Measurements from ENCODE around the gene ERH.

ERH gene

GRCh38 chr14:69430306-69430939, 32.3 kb upstream of the ERH start:
- Histone ChIP-seq H3K4me3 (ENCODE audit: low read depth, low read length) (no peak overlapping the region), H3K27ac (no peak overlapping the region), H3K36me3 (replicated peaks) (peaks cover 9% of the 10 kb centered on the region), H3K27me3 (replicated peaks) (no peaks in the 10 kb centered on the region)
- TF ChIP-seq, protein P1, sequence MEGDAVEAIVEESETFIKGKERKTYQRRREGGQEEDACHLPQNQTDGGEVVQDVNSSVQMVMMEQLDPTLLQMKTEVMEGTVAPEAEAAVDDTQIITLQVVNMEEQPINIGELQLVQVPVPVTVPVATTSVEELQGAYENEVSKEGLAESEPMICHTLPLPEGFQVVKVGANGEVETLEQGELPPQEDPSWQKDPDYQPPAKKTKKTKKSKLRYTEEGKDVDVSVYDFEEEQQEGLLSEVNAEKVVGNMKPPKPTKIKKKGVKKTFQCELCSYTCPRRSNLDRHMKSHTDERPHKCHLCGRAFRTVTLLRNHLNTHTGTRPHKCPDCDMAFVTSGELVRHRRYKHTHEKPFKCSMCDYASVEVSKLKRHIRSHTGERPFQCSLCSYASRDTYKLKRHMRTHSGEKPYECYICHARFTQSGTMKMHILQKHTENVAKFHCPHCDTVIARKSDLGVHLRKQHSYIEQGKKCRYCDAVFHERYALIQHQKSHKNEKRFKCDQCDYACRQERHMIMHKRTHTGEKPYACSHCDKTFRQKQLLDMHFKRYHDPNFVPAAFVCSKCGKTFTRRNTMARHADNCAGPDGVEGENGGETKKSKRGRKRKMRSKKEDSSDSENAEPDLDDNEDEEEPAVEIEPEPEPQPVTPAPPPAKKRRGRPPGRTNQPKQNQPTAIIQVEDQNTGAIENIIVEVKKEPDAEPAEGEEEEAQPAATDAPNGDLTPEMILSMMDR (IDR thresholded peaks at IDR 0.05; ENCODE audit: low read depth, low read length, missing control alignments) = no peak
- in situ Hi-C loops (cut with HindIII; ENCODE audit: low pct_ligation_motif_present, low sequenced_read_pairs) = no loop called here
- no peak for DNase-seq

DNA sequence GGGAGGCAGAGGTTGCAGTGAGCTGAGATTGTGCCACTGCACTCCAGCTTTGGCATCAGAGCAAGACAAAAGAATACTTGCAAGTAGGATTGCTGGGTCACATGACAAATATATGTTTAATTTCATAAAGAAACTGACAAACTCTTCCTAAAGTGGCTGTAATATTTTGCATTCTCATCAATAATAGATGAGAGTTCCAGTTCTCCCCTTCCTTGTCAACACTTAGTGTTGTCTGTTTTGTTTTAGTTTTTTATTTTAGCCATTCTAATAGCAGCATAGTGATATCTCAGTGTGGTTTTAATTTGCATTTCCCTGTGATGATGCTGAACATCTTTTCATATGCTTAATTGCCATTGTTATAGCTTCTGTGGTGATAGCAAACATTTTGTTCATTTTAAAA, 31.5 kb upstream of the ERH start:
- no peak for DNase-seq
- in situ Hi-C loops (cut with HindIII; ENCODE audit: low pct_ligation_motif_present, low sequenced_read_pairs) = no loop called here
- H3K27ac ChIP-seq = no peak overlapping the region
- TF ChIP-seq, protein P1 (IDR thresholded peaks at IDR 0.05; ENCODE audit: low read depth, low read length, missing control alignments) = no peak
- no peak overlapping the region for H3K4me3 ChIP-seq (ENCODE audit: low read depth, low read length)
- peaks cover 9% of the 10 kb centered on the region for H3K36me3 ChIP-seq (replicated peaks)
- no peaks in the 10 kb centered on the region for H3K27me3 ChIP-seq (replicated peaks)

GRCh38 chr14:69428289-69428998, 30.3 kb upstream of the ERH start:
- Histone ChIP-seq H3K27me3 (replicated peaks) (no peaks in the 10 kb centered on the region), H3K36me3 (replicated peaks) (peaks cover 9% of the 10 kb centered on the region), H3K4me3 (ENCODE audit: low read depth, low read length) (no peak overlapping the region), H3K27ac (no peak overlapping the region)
- DNase-seq = no peak
- in situ Hi-C loops (cut with HindIII; ENCODE audit: low pct_ligation_motif_present, low sequenced_read_pairs) = no loop called here
- TF ChIP-seq, protein P1 (IDR thresholded peaks at IDR 0.05; ENCODE audit: low read depth, low read length, missing control alignments) = no peak

DNA sequence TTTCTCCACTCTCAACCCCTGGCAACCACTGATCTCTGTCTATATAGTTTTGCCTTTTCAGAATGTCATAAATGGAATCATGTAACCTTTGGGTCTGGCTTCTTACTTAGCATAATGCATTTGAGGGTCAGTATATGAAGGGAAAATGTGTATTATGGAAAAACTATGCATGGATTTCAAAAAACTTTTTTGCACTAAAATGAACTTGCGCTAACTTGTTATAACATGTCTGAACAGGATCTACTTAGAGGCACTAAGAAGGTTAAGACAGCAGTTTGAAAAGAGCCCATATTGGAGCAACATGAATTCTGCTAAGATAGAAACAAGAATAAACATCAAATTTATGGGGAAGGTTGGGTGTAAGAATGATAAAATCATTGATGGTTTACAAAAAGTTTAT, 29.5 kb upstream of the ERH start:
- TF ChIP-seq, protein P1 (IDR thresholded peaks at IDR 0.05; ENCODE audit: low read depth, low read length, missing control alignments) = no peak
- DNase-seq = no peak
- no peaks in the 10 kb centered on the region for H3K27me3 ChIP-seq (replicated peaks)
- H3K4me3 ChIP-seq (ENCODE audit: low read depth, low read length) = no peak overlapping the region
- in situ Hi-C loops (cut with HindIII; ENCODE audit: low pct_ligation_motif_present, low sequenced_read_pairs) = no loop called here
- H3K27ac ChIP-seq = no peak overlapping the region
- H3K36me3 ChIP-seq (replicated peaks) = peaks cover 9% of the 10 kb centered on the region

GRCh38 chr14:69424149-69424923, 26.2 kb upstream of the ERH start:
- in situ Hi-C loops (cut with HindIII; ENCODE audit: low pct_ligation_motif_present, low sequenced_read_pairs) = no loop called here
- H3K4me3 ChIP-seq (ENCODE audit: low read depth, low read length) = no peak overlapping the region

More at GRCh38 chr14:69424149-69424923, 26.2 kb upstream of the ERH start:
- Histone ChIP-seq H3K27me3 (replicated peaks) (no peaks in the 10 kb centered on the region), H3K27ac (peak overlapping the region; percentile 50), H3K36me3 (replicated peaks) (peaks cover 9% of the 10 kb centered on the region)
- peak; percentile 40 for DNase-seq
- TF ChIP-seq, protein P1 (IDR thresholded peaks at IDR 0.05; ENCODE audit: low read depth, low read length, missing control alignments) = no peak

Data from brain microvascular endothelial cell (primary cell).